A549 (cell line): ENCODE results near the gene IFRD2. TPM values are rescaled to one million over a fixed set of nuclear protein-coding genes. Genes with fewer than 3 reads are reported as not detected.

Experiments used
- ATAC-seq, 2 experiments: fragments of 200-7000 bp in 1 of 2; fragments of >200 bp in 1 of 2; cut with Nextera tagmentation in 1 of 2; cut with Tn5 transposase in 1 of 2; 3 replicates each; pipeline versions ENCODE4 v1.8.0 to v1.9.1; 2018 to 2020; ENCODE audit warnings: mild to moderate bottlenecking in 1 of 2, moderate library complexity in 1 of 2
- CTCF ChIA-PET: fragments of 300-600 bp; sonication (Branson Sonifier 250); formaldehyde crosslinking; extraction: SDS; loops from one replicate; lab custom pipeline; 2021; ENCODE audit warnings: antibody characterized with exemption, inconsistent platforms; lab: Yijun Ruan, JAX
- POLR2A ChIA-PET: fragments of 350-600 bp; formaldehyde crosslinking; extraction: SDS; loops from one replicate; lab custom pipeline; 2021; ENCODE audit warnings: antibody characterized with exemption, inconsistent platforms; lab: Yijun Ruan, JAX
- DNase-seq, 2 experiments: peaks; one replicate each; pipeline versions ENCODE4 v3.0.0 to v3.0.0-alpha.2; 2011 to 2016; ENCODE audit warnings: low read depth in 1 of 2, low spot score in 1 of 2
- FAIRE-seq: peaks from 2 replicates; lab custom pipeline; 2011; peaks lifted over from hg19 to GRCh38; lab: Jason Lieb, UNC
- H3K27ac ChIP-seq, 2 experiments: fragments of >200 bp; sonication (Bioruptor Twin); formaldehyde crosslinking; 3 replicates each; pipeline ENCODE4 v1.5.1; 2016 to 2017
- H3K4me1 ChIP-seq: fragments of >200 bp; sonication (Bioruptor Twin); formaldehyde crosslinking; 3 replicates; pipeline ENCODE4 v1.6.1; 2016
- H3K4me2 ChIP-seq: fragments of >200 bp; sonication (Bioruptor Twin); formaldehyde crosslinking; 3 replicates; pipeline ENCODE4 v1.6.1; 2016
- H3K4me3 ChIP-seq: fragments of >200 bp; sonication (Bioruptor Twin); formaldehyde crosslinking; 3 replicates; pipeline ENCODE4 v1.5.1; 2016
- H3K9me3 ChIP-seq: fragments of >200 bp; sonication (Bioruptor Twin); formaldehyde crosslinking; 3 replicates; pipeline ENCODE4 v1.6.1; 2016
- ATOH8 ChIP-seq: fragments of 250-450 bp; sonication (Bioruptor Pico); IDR thresholded peaks from 2 replicates; pipeline ENCODE4 v1.5.0; 2020; ENCODE audit warnings: low read depth, mild to moderate bottlenecking, moderate library complexity
- CBX8 ChIP-seq: fragments of 200-600 bp; sonication (generic); IDR thresholded peaks from 2 replicates; pipeline ENCODE4 v1.6.1; 2016
- CEBPB ChIP-seq, 2 experiments: fragments of >200 bp in 1 of 2; sonication (Bioruptor Twin) in 1 of 2; formaldehyde crosslinking in 1 of 2; IDR thresholded peaks; 2 replicates each; pipeline ENCODE4 v1.6.1; 2012 to 2016
- CHD4 ChIP-seq: fragments of 200-600 bp; sonication (generic); IDR thresholded peaks from 2 replicates; pipeline ENCODE4 v1.6.1; 2016; ENCODE audit warnings: antibody characterized with exemption, mild to moderate bottlenecking, borderline replicate concordance
- CTCF ChIP-seq: fragments of >200 bp; sonication (Bioruptor Twin); formaldehyde crosslinking; IDR thresholded peaks from 3 replicates; pipeline ENCODE4 v1.5.1; 2016
- FOSB ChIP-seq: fragments of 250-450 bp; sonication (Bioruptor Pico); IDR thresholded peaks from 2 replicates; pipeline ENCODE4 v1.5.0; 2020; ENCODE audit warnings: mild to moderate bottlenecking, moderate library complexity
- HOXB13 ChIP-seq: fragments of 250-450 bp; sonication (Bioruptor Pico); IDR thresholded peaks from 2 replicates; pipeline ENCODE4 v1.5.0; 2020; ENCODE audit warnings: low read depth, mild to moderate bottlenecking, moderate library complexity
- JUN ChIP-seq, 2 experiments: fragments of >200 bp; sonication (Bioruptor Twin); formaldehyde crosslinking; IDR thresholded peaks; 2 replicates in 1 of 2; 3 replicates in 1 of 2; pipeline ENCODE4 v1.6.1; 2016 to 2017
- KDM5A ChIP-seq: fragments of 200-600 bp; sonication (generic); IDR thresholded peaks from 2 replicates; pipeline ENCODE4 v1.6.1; 2016; ENCODE audit warnings: antibody characterized with exemption, mild to moderate bottlenecking
- MAFK ChIP-seq: fragments of 450-650 bp; IDR thresholded peaks from 2 replicates; pipeline ENCODE4 v1.6.1; 2014; ENCODE audit not compliant: partially characterized antibody
- MYC ChIP-seq: IDR thresholded peaks from 2 replicates; pipeline ENCODE4 v1.6.1; 2012; ENCODE audit warnings: mild to moderate bottlenecking, inconsistent platforms, low read length, improper control_type of control experiment, borderline replicate concordance
- RAD21 ChIP-seq, 2 experiments: fragments of >200 bp in 1 of 2; sonication (Bioruptor Twin) in 1 of 2; formaldehyde crosslinking in 1 of 2; IDR thresholded peaks in 1 of 2; conservative IDR thresholded peaks in 1 of 2; 2 replicates in 1 of 2; 3 replicates in 1 of 2; pipeline ENCODE4 v1.6.1; 2012 to 2018; ENCODE audit warnings: inconsistent platforms in 1 of 2
- RCOR1 ChIP-seq: fragments of 150-350 bp; IDR thresholded peaks from 2 replicates; pipeline ENCODE4 v1.6.1; 2014; ENCODE audit warnings: antibody characterized with exemption, low read length, low read depth
- REST ChIP-seq: fragments of 200-600 bp; sonication (generic); IDR thresholded peaks from 2 replicates; pipeline ENCODE4 v1.6.1; 2016; ENCODE audit warnings: antibody characterized with exemption, mild to moderate bottlenecking, moderate library complexity
- TP53 ChIP-seq: fragments of 250-450 bp; sonication (Bioruptor Pico); IDR thresholded peaks from 2 replicates; pipeline ENCODE4 v1.5.0; 2021; ENCODE audit warnings: mild to moderate bottlenecking, moderate library complexity
- WGBS: methylation state at CpG from one replicate; pipeline ENCODE4 v1.1.6; 2017; ENCODE audit errors: missing lambda C conversion rate; 5-methylcytosine and 5-hydroxymethylcytosine counted together
- polyA plus RNA-seq, 4 experiments: library from polyadenylated mRNA; depleted of rRNA in 3 of 4; stranded (reverse); fragments of >200 nt; fragmentation: RNase III in 1 of 4; extraction: RNeasy Plus Mini Kit Qiagen cat#74134 plus additional on column Dnase treatment in 1 of 4; gene quantifications; 2 replicates in 3 of 4; 3 replicates in 1 of 4; pipeline ENCODE4 v1.2.3, GENCODE V29; 2011 to 2017

The IFRD2 gene
- polyA plus RNA-seq, 2 of the 4 experiments (the other 2 are of a cell fraction): 42.2 to 79.7 TPM

DNA sequence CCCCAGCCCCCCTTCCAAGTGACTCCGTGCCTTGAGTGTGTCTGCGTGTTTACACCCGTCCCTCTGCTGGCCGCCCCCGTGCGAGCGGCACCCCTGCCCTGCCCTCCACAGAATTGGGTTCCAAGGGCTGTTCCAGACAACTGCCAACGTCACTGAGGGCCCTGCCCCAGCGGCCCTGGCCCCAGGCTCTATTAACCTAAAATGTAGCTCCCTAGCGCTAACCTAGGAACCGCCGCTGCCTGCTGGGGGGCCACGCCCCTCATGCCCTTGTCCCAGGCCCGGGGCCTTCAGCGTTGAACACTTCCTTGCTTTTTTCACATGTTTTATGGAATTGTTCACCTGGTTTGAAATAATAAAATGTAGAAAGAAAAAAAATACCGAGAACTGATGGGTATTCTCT is 33.2 kb downstream of the IFRD2 start (continued):
- TF ChIP-seq MYC: no peak
- TF ChIP-seq JUN (IDR thresholded peaks at IDR 0.05): no peak
- no peak for TF ChIP-seq RCOR1
- no peak for TF ChIP-seq TP53
- no peak for TF ChIP-seq CEBPB (IDR thresholded peaks at IDR 0.05)
- TF ChIP-seq, all 56 proteins: peak for 0

GRCh38 chr3:50258029-50258680 is 34.1 kb downstream of the IFRD2 start:
- FAIRE-seq: no peak
- no peak overlapping the region for H3K4me3 ChIP-seq
- no peak for TF ChIP-seq MAFK
- no peak for TF ChIP-seq REST
- no peak for TF ChIP-seq HOXB13 (CRISPR knock-in tag)
- TF ChIP-seq CHD4: no peak
- TF ChIP-seq KDM5A: no peak
- TF ChIP-seq CBX8: no peak
- TF ChIP-seq, all 56 proteins: peak for 0
- ChIA-PET CTCF (interaction anchor here (0.8 to 8.1 kb wide), 7 partner anchors 10 to 69 kb away, joined by 3 to 67 read pairs (median 22); partner anchors contain the start of gene GNAT1), POLR2A (interaction anchor here (1.1 to 2.4 kb wide), 2 partner anchors 12 to 23 kb away, joined by 4 to 9 read pairs; no protein-coding TSS in a partner anchor)
- ATAC-seq (no peak), DNase-seq (no peak)
- Histone ChIP-seq H3K4me2 (no peak overlapping the region), H3K9me3 (no peaks in the 10 kb centered on the region), H3K27ac (no peak overlapping the region), H3K4me1 (peaks cover 16% of the 10 kb centered on the region; the same call in 2 of the 3 replicates)
- 91% methylated on average over 17 of the region's 17 CpGs for WGBS

GRCh38 chr3:50256978-50257890 is 35.0 kb downstream of the IFRD2 start:
- H3K4me1 ChIP-seq: peaks cover 16% of the 10 kb centered on the region; the same call in 2 of the 3 replicates
- no peak overlapping the region for H3K4me2 ChIP-seq
- no peak overlapping the region for H3K4me3 ChIP-seq
- peak in 1 of 2 experiments; percentile 48 for DNase-seq
- POLR2A ChIA-PET: no interaction called here
- no peaks in the 10 kb centered on the region for H3K9me3 ChIP-seq
- 91% methylated on average over 14 of the region's 20 CpGs for WGBS
- FAIRE-seq: no peak
- no peak overlapping the region for H3K27ac ChIP-seq
- ATAC-seq: peak in 1 of 2 experiments; percentile 24; a peak in 2 of 6 replicates
- TF ChIP-seq RAD21 (conservative IDR thresholded peaks at IDR 0.05 in 1 of 2, IDR thresholded peaks at IDR 0.05 in 1 of 2): peak in 1 of 2 experiments; percentile 36; a peak in 2 of 5 replicates
- no peak for TF ChIP-seq FOSB
- peak; percentile 31 for TF ChIP-seq CTCF
- no peak for TF ChIP-seq ATOH8
- TF ChIP-seq, all 56 proteins: peak for 2
- CTCF ChIA-PET: interaction anchor here (0.8 to 11.2 kb wide), 10 partner anchors 9 to 65 kb away, joined by 3 to 219 read pairs (median 14); partner anchors contain the start of genes GNAI2 and GNAT1
